ENCODE data around the gene CCND1.

Gene CCND1

DNA sequence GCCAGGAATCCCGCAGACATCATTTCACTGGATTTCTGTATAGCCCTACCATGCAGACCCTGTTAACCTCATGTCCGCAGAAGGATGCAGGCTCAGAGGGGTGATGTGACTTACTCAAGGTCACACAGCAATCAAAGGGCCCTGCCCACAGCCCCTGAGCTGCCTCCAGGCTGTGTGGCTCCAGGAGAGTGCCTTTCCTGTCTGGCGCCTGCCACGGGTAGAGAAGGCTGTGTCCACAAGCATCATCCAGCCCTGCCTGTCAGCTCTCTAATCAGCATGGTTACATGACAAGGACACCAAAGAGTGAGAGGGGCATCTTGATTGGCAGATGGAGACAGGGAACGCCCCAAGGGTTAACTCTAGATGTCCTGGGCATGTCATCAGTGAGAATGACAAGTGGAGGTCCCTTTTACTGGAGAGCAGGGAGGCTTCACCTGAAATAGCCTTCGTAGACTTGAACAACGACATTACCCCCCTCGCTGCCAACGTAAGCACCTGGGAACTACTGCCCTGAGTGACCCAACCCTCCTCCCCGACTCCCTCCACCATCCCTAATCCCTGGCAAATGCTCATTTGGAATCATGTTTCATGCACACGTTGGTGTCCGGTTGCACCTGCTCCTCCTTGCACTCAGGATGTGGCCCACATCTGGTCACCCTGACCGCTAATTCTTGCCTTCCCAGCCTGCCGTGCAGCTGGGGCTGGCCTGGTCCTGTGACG, 56.0 kb downstream of the CCND1 start:
- no peak for FAIRE-seq
- TF ChIP-seq TAF1 (IDR thresholded peaks at IDR 0.05; ENCODE audit: low read depth, low read length) (no peak), SPI1 (IDR thresholded peaks at IDR 0.05; ENCODE audit: low read depth, low read length) (no peak), POLR2A (IDR thresholded peaks at IDR 0.05; ENCODE audit: low read depth, low read length) (no peak), POLR2AphosphoS5 (IDR thresholded peaks at IDR 0.05; ENCODE audit: low read depth, low read length) (no peak), POU2F2 (IDR thresholded peaks at IDR 0.05; ENCODE audit: low read depth, low read length) (no peak), PAX5 (IDR thresholded peaks at IDR 0.05; ENCODE audit: insufficient read depth, low read length, severe bottlenecking) (no peak)
- no peak for DNase-seq (ENCODE audit: insufficient read length, low spot score)

GRCh38 chr11:69697469-69697843, 56.5 kb downstream of the CCND1 start:
- FAIRE-seq (no peak), DNase-seq (ENCODE audit: insufficient read length, low spot score) (no peak)
- TF ChIP-seq POLR2A (IDR thresholded peaks at IDR 0.05; ENCODE audit: low read depth, low read length) = no peak
- TF ChIP-seq PAX5 (IDR thresholded peaks at IDR 0.05; ENCODE audit: insufficient read depth, low read length, severe bottlenecking) = no peak
- TF ChIP-seq TAF1 (IDR thresholded peaks at IDR 0.05; ENCODE audit: low read depth, low read length) = no peak
- no peak for TF ChIP-seq POLR2AphosphoS5 (IDR thresholded peaks at IDR 0.05; ENCODE audit: low read depth, low read length)
- TF ChIP-seq POU2F2 (IDR thresholded peaks at IDR 0.05; ENCODE audit: low read depth, low read length) = no peak
- TF ChIP-seq SPI1 (IDR thresholded peaks at IDR 0.05; ENCODE audit: low read depth, low read length) = no peak

- TF ChIP-seq TAF1 (IDR thresholded peaks at IDR 0.05; ENCODE audit: low read depth, low read length) (no peak), POU2F2 (IDR thresholded peaks at IDR 0.05; ENCODE audit: low read depth, low read length) (no peak), POLR2A (IDR thresholded peaks at IDR 0.05; ENCODE audit: low read depth, low read length) (no peak), PAX5 (IDR thresholded peaks at IDR 0.05; ENCODE audit: insufficient read depth, low read length, severe bottlenecking) (no peak), SPI1 (IDR thresholded peaks at IDR 0.05; ENCODE audit: low read depth, low read length) (no peak), POLR2AphosphoS5 (IDR thresholded peaks at IDR 0.05; ENCODE audit: low read depth, low read length) (no peak)
- FAIRE-seq = no peak
- no peak for DNase-seq (ENCODE audit: insufficient read length, low spot score)
Observed at GRCh38 chr11:69697861-69698260, 56.9 kb downstream of the CCND1 start.

DNA sequence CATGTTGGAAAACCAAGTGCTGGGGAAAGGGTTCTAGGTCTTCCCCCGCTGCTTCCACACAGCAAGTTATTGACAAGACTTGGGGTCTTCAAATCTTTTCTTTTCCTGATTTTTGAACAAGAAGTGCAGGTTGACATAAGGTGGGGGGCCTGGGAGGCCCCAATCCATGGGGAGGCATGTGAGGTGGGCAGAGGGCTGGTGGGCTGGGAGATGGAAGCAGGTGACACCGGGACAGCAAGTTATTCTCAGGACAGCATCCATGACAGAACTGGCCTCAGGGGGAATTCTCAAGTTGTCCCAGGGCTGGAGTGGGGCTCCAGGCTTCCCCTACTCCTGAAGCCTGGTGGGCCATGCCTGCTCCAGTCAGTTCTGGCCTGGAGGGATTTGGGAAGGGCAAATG, 57.4 kb downstream of the CCND1 start:
- TF ChIP-seq PAX5 (IDR thresholded peaks at IDR 0.05; ENCODE audit: insufficient read depth, low read length, severe bottlenecking) (no peak), POU2F2 (IDR thresholded peaks at IDR 0.05; ENCODE audit: low read depth, low read length) (no peak), POLR2AphosphoS5 (IDR thresholded peaks at IDR 0.05; ENCODE audit: low read depth, low read length) (no peak), SPI1 (IDR thresholded peaks at IDR 0.05; ENCODE audit: low read depth, low read length) (no peak), TAF1 (IDR thresholded peaks at IDR 0.05; ENCODE audit: low read depth, low read length) (no peak), POLR2A (IDR thresholded peaks at IDR 0.05; ENCODE audit: low read depth, low read length) (no peak)
- DNase-seq (ENCODE audit: insufficient read length, low spot score) = no peak
- no peak for FAIRE-seq

DNA sequence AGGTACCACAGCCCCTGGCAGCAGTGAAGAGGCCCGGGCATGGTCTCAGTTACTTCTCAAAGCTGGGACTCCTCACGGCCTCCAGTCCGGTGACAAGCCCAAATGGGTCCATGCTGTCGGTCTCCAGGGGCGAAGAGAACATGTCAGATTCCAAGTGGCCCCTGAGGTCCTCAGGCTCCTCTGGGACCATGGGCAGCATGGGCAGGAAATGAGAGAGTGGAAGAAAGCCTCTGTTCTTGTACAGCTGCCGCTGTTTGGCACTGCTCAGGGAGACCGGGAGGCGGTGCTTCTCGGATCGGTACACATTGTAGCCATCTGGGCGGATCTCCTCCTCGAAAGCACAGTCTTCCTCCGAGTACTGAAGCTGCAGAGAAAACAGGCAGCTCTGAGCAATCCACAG, 58.3 kb downstream of the CCND1 start:
- TF ChIP-seq PAX5 (IDR thresholded peaks at IDR 0.05; ENCODE audit: insufficient read depth, low read length, severe bottlenecking) (no peak), SPI1 (IDR thresholded peaks at IDR 0.05; ENCODE audit: low read depth, low read length) (no peak), POLR2A (IDR thresholded peaks at IDR 0.05; ENCODE audit: low read depth, low read length) (no peak), POLR2AphosphoS5 (IDR thresholded peaks at IDR 0.05; ENCODE audit: low read depth, low read length) (no peak), POU2F2 (IDR thresholded peaks at IDR 0.05; ENCODE audit: low read depth, low read length) (no peak), TAF1 (IDR thresholded peaks at IDR 0.05; ENCODE audit: low read depth, low read length) (no peak)
- FAIRE-seq = no peak
- no peak for DNase-seq (ENCODE audit: insufficient read length, low spot score)

DNA sequence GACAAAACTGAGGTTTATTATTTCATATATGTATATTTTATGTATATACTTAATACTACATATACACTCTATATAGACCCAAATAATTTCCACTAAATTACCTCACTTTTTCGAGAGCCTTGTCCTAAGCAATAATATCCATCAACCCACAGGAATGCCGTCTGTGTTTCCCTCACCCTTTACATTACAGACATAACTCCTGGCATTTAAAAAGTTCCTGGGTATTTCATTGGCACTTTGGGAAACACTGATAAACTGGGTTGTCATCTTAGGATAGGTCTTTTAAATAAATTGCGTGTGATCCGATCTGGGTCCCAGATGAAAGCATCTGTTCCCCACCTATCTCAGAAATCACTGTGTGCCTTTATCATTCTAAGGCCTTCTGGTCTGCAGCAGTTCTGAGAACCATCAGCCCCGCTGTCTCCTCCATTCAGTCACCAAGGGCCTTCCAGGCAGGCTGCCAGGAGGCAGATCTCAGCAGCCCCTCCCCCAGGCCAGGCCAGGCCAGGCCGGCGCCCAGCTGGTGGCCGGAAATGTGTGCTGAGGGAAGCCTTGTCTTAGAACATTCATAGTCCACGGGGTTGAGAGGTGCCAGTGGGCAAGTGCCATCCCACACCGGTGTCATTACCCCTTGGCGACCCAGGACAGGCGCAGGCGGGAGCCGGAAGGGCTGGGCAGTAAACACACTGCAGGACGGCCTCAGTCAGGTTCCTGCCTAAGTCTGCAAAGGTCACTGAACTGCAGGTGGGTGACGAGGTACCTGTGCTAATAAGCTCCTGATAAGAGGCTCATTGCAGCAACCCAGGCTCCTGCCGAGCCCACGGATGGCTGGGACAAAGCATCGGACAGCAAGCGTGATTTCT, 59.6 kb downstream of the CCND1 start:
- FAIRE-seq = no peak
- no peak for TF ChIP-seq POLR2AphosphoS5 (IDR thresholded peaks at IDR 0.05; ENCODE audit: low read depth, low read length)
- TF ChIP-seq POU2F2 (IDR thresholded peaks at IDR 0.05; ENCODE audit: low read depth, low read length) = no peak
- no peak for TF ChIP-seq PAX5 (IDR thresholded peaks at IDR 0.05; ENCODE audit: insufficient read depth, low read length, severe bottlenecking)
- no peak for TF ChIP-seq POLR2A (IDR thresholded peaks at IDR 0.05; ENCODE audit: low read depth, low read length)
- no peak for TF ChIP-seq SPI1 (IDR thresholded peaks at IDR 0.05; ENCODE audit: low read depth, low read length)
- no peak for TF ChIP-seq TAF1 (IDR thresholded peaks at IDR 0.05; ENCODE audit: low read depth, low read length)

DNA sequence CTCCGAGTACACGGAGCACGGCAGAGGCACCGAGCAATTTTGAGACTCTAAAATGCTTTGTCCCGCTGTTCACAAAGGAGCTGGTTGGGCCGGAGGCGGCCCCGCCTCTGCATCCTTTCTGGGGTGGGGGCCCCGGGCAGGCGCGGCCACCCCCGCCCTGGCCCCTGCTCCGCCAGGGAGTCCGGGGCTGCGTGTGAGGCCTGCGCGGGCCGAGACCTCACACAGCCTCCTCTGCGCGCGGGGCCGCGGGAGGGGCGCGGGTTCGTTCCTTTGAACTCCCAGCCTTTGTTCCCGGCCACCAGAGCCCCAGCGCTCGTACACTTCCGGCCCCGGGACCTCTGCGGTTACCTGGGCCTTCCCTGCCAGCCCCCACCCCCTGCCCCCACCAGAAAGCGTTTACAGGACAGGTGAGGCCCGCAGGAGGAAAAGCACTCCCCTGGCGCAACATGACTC, 61.3 kb downstream of the CCND1 start:
- no peak for TF ChIP-seq SPI1 (IDR thresholded peaks at IDR 0.05; ENCODE audit: low read depth, low read length)
- no peak for TF ChIP-seq POLR2A (IDR thresholded peaks at IDR 0.05; ENCODE audit: low read depth, low read length)
- no peak for TF ChIP-seq TAF1 (IDR thresholded peaks at IDR 0.05; ENCODE audit: low read depth, low read length)
- no peak for TF ChIP-seq POU2F2 (IDR thresholded peaks at IDR 0.05; ENCODE audit: low read depth, low read length)
- TF ChIP-seq POLR2AphosphoS5 (IDR thresholded peaks at IDR 0.05; ENCODE audit: low read depth, low read length) = no peak
- TF ChIP-seq PAX5 (IDR thresholded peaks at IDR 0.05; ENCODE audit: insufficient read depth, low read length, severe bottlenecking) = no peak
- FAIRE-seq = no peak

More for the DNA sequence above, 59.6 kb downstream of the CCND1 start:
- DNase-seq (ENCODE audit: insufficient read length, low spot score) = no peak

GRCh38 chr11:69702769-69703452, 62.0 kb downstream of the CCND1 start:
- DNase-seq (ENCODE audit: insufficient read length, low spot score) (no peak), FAIRE-seq (no peak)
- no peak for TF ChIP-seq POU2F2 (IDR thresholded peaks at IDR 0.05; ENCODE audit: low read depth, low read length)
- no peak for TF ChIP-seq POLR2A (IDR thresholded peaks at IDR 0.05; ENCODE audit: low read depth, low read length)
- no peak for TF ChIP-seq TAF1 (IDR thresholded peaks at IDR 0.05; ENCODE audit: low read depth, low read length)
- no peak for TF ChIP-seq SPI1 (IDR thresholded peaks at IDR 0.05; ENCODE audit: low read depth, low read length)
- TF ChIP-seq PAX5 (IDR thresholded peaks at IDR 0.05; ENCODE audit: insufficient read depth, low read length, severe bottlenecking) = no peak
- TF ChIP-seq POLR2AphosphoS5 (IDR thresholded peaks at IDR 0.05; ENCODE audit: low read depth, low read length) = no peak

More for the DNA sequence above, 61.3 kb downstream of the CCND1 start:
- no peak for DNase-seq (ENCODE audit: insufficient read length, low spot score)

Data from GM12891 (cell line).